PC-9 (cell line): ENCODE measurements around the gene TMED4. TPM values are rescaled to one million over a fixed set of nuclear protein-coding genes. Genes with fewer than 3 reads are reported as not detected.

Experiments used
- BruUV-seq: library from RNA; stranded (reverse); fragments of 400-500 nt; replicated peaks from 2 replicates; lab custom pipeline; 2021; lab: Mats Ljungman, UMichigan
- CTCF ChIA-PET: fragments of 300-600 bp; sonication (Branson Sonifier 250); formaldehyde crosslinking; loops from one replicate; lab custom pipeline; 2022; ENCODE audit warnings: antibody characterized with exemption; lab: Charles Lee
- POLR2A ChIA-PET: fragments of 300-600 bp; sonication (Branson Sonifier 250); formaldehyde crosslinking; loops from one replicate; lab custom pipeline; 2022; ENCODE audit warnings: antibody characterized with exemption; ENCODE audit not compliant: unreplicated experiment; lab: Charles Lee
- DNase-seq, 2 experiments: peaks; one replicate each; pipeline versions ENCODE4 v3.0.0 to v3.0.0-alpha.2; 2015 to 2022; ENCODE audit warnings: mixed read lengths in 1 of 2
- H2AFZ ChIP-seq: fragments of 200-600 bp; sonication (generic); 2 replicates; pipeline ENCODE4 v1.8.1; 2017; ENCODE audit warnings: antibody characterized with exemption
- H3F3A ChIP-seq: fragments of 200-600 bp; sonication (generic); 2 replicates; pipeline ENCODE4 v1.8.1; 2017; ENCODE audit warnings: antibody characterized with exemption, mild to moderate bottlenecking, low read depth; ENCODE audit not compliant: insufficient read depth
- H3K27ac ChIP-seq: fragments of 200-600 bp; sonication (generic); 2 replicates; pipeline ENCODE4 v1.6.1; 2016; ENCODE audit warnings: mixed run types
- H3K27me3 ChIP-seq: fragments of 200-600 bp; sonication (generic); 2 replicates; pipeline ENCODE4 v1.6.1; 2016; ENCODE audit warnings: low read depth, mixed run types; ENCODE audit not compliant: insufficient read depth
- H3K36me3 ChIP-seq: fragments of 200-600 bp; sonication (generic); 2 replicates; pipeline ENCODE4 v1.6.1; 2016; ENCODE audit warnings: low read depth, mixed run types
- H3K4me1 ChIP-seq: fragments of 200-600 bp; sonication (generic); replicated peaks from 2 replicates; pipeline ENCODE4 v1.6.1; 2016; ENCODE audit warnings: mixed run types; ENCODE audit not compliant: insufficient read depth
- H3K4me2 ChIP-seq: fragments of 200-600 bp; sonication (generic); 2 replicates; pipeline ENCODE4 v1.6.1; 2017; ENCODE audit warnings: mixed run types
- H3K4me3 ChIP-seq: fragments of 200-600 bp; sonication (generic); 2 replicates; pipeline ENCODE4 v1.6.1; 2016; ENCODE audit warnings: mixed run types
- H3K79me2 ChIP-seq: fragments of 200-600 bp; sonication (generic); 2 replicates; pipeline ENCODE4 v1.6.1; 2017; ENCODE audit warnings: low read depth, mixed run types
- H3K9me2 ChIP-seq: fragments of 200-600 bp; sonication (generic); 2 replicates; pipeline ENCODE4 v1.8.1; 2017; ENCODE audit warnings: mild to moderate bottlenecking; ENCODE audit not compliant: insufficient read depth
- H3K9me3 ChIP-seq: fragments of 200-600 bp; sonication (generic); 2 replicates; pipeline ENCODE4 v1.8.1; 2016; ENCODE audit warnings: low read depth; ENCODE audit not compliant: insufficient read depth
- H4K20me1 ChIP-seq: fragments of 200-600 bp; sonication (generic); 2 replicates; pipeline ENCODE4 v1.8.1; 2017; ENCODE audit not compliant: insufficient read depth
- EZH2 ChIP-seq: fragments of 200-600 bp; sonication (generic); IDR thresholded peaks from 2 replicates; pipeline ENCODE4 v1.8.0; 2017; ENCODE audit warnings: antibody characterized with exemption, low read depth
- intact Hi-C: fragments of 100-400 bp; cut with micrococcal nuclease; formaldehyde crosslinking; loops from one replicate; pipeline ENCODE4 v1.10.0; 2022; ENCODE audit not compliant: unreplicated experiment
- total RNA-seq: library from RNA; stranded (reverse); gene quantifications from 2 replicates; pipeline ENCODE4 v1.2.3, GENCODE V29; 2021
- TF ChIP-seq, protein P1 (sequence below): fragments of 200-600 bp; sonication (generic); conservative IDR thresholded peaks from 2 replicates; pipeline ENCODE4 v1.6.1; 2017; ENCODE audit warnings: mixed run types, antibody characterized with exemption, mild to moderate bottlenecking, moderate library complexity

The TMED4 gene
- total RNA-seq, 1 experiment from 2014 or later, result 134 TPM

DNA sequence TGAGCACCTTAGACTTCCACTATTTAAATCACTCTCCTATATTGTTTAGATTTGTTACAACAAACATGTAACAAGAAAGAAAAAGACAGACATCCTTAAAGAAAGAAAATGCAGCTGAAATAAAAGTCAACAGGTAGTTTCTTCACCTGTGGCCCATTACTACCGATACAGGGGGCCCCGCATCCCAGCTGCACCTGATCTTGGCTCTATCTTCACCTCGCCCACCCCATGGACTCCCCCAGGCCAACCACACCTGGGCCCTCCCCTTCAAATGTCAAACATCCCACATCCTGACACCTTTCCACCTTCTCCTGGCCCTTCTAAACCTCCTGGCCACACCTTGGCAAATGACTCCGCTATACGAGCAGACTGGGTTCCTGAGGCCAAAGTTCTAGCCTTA, 15.4 kb downstream of the TMED4 start:
- peaks cover 61% of the 10 kb centered on the region for H3K36me3 ChIP-seq
- no peak overlapping the region for H3K27ac ChIP-seq
- no peak overlapping the region for H3K4me3 ChIP-seq
- TF ChIP-seq, protein P1, sequence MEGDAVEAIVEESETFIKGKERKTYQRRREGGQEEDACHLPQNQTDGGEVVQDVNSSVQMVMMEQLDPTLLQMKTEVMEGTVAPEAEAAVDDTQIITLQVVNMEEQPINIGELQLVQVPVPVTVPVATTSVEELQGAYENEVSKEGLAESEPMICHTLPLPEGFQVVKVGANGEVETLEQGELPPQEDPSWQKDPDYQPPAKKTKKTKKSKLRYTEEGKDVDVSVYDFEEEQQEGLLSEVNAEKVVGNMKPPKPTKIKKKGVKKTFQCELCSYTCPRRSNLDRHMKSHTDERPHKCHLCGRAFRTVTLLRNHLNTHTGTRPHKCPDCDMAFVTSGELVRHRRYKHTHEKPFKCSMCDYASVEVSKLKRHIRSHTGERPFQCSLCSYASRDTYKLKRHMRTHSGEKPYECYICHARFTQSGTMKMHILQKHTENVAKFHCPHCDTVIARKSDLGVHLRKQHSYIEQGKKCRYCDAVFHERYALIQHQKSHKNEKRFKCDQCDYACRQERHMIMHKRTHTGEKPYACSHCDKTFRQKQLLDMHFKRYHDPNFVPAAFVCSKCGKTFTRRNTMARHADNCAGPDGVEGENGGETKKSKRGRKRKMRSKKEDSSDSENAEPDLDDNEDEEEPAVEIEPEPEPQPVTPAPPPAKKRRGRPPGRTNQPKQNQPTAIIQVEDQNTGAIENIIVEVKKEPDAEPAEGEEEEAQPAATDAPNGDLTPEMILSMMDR, result no peak
- no peak for TF ChIP-seq EZH2
- peaks cover 20% of the 10 kb centered on the region for H4K20me1 ChIP-seq
- peaks cover 71% of the 10 kb centered on the region for H3F3A ChIP-seq
- CTCF ChIA-PET, result no interaction called here
- peaks cover 16% of the 10 kb centered on the region for H3K4me1 ChIP-seq
- BruUV-seq, result no TSS peak
- H2AFZ ChIP-seq, result no peak overlapping the region
- peaks cover 25% of the 10 kb centered on the region for H3K79me2 ChIP-seq
- POLR2A ChIA-PET, result no interaction called here
- DNase-seq, result no peak
- H3K4me2 ChIP-seq, result no peak overlapping the region
- H3K27me3 ChIP-seq, result no peaks in the 10 kb centered on the region
- H3K9me3 ChIP-seq, result no peaks in the 10 kb centered on the region
- H3K9me2 ChIP-seq, result no peaks in the 10 kb centered on the region
- intact Hi-C loops, result loop anchor here (5.0 to 10.0 kb wide), 2 partner anchors 192 to 544 kb away; no protein-coding TSS in a partner anchor

DNA sequence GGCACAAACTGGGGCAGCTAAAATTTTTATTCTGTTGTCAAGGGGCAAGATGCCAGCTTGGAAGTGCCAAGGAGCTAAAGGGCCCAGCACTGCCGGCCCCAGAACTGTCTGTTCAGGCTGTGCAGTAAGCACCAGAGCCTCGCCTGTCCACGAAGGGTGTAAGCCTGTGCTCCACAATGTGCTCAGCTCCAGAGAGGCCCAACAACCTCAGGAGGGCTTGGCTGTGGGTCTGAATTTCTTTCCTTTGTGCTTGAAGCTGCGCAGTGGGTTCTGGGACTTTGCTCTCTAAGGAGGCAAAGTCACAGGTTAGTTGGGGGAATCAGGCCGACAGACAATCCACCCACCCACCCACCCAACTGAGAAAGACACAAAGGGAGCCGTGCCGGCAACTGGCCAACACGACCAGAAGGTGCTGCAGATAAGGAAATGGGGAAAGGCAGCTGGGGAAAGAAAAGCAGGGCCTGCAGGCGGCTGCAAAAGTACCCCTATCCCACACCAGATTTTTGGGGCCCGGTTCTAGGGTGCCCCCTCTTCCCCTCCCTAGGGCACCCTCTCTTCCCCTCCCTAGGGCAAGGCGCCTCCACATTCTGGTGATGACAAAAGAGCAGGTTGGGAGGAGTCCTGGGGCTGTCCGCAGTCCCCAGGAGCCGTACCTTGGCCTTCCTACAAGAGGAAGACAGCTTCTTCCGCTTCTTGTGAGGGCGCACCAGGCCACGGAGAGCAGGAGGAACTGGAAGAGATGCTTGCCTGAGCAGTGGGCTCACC, 16.1 kb downstream of the TMED4 start:
- H3K36me3 ChIP-seq, result peaks cover 54% of the 10 kb centered on the region
- ChIA-PET POLR2A (interaction anchor here (0.6 to 0.7 kb wide), 2 partner anchors 171 to 221 kb away, joined by 3 to 8 read pairs; no protein-coding TSS in a partner anchor), CTCF (interaction anchor here (0.7 to 2.1 kb wide), 2 partner anchors 8 to 76 kb away, joined by 3 to 7 read pairs; partner anchors contain the start of gene NUDCD3)
- no peak overlapping the region for H3K4me3 ChIP-seq
- peaks cover 20% of the 10 kb centered on the region for H4K20me1 ChIP-seq
- intact Hi-C loops, result loop anchor here (1.0 to 10.0 kb wide), 4 partner anchors 76 to 544 kb away; partner anchors contain the start of gene NUDCD3
- H3K9me3 ChIP-seq, result no peaks in the 10 kb centered on the region
- H2AFZ ChIP-seq, result no peak overlapping the region
- peaks cover 18% of the 10 kb centered on the region; the same call in 1 of the 2 replicates for H3K79me2 ChIP-seq
- peaks cover 16% of the 10 kb centered on the region for H3K4me1 ChIP-seq
- TF ChIP-seq, protein P1, result peak; percentile 24; the same call in 1 of the 2 replicates
- no peak for TF ChIP-seq EZH2
- no peak overlapping the region for H3K4me2 ChIP-seq
- no peaks in the 10 kb centered on the region for H3K9me2 ChIP-seq
- H3K27ac ChIP-seq, result no peak overlapping the region
- no peaks in the 10 kb centered on the region for H3K27me3 ChIP-seq
- no TSS peak for BruUV-seq
- peaks cover 71% of the 10 kb centered on the region for H3F3A ChIP-seq
- no peak for DNase-seq

DNA sequence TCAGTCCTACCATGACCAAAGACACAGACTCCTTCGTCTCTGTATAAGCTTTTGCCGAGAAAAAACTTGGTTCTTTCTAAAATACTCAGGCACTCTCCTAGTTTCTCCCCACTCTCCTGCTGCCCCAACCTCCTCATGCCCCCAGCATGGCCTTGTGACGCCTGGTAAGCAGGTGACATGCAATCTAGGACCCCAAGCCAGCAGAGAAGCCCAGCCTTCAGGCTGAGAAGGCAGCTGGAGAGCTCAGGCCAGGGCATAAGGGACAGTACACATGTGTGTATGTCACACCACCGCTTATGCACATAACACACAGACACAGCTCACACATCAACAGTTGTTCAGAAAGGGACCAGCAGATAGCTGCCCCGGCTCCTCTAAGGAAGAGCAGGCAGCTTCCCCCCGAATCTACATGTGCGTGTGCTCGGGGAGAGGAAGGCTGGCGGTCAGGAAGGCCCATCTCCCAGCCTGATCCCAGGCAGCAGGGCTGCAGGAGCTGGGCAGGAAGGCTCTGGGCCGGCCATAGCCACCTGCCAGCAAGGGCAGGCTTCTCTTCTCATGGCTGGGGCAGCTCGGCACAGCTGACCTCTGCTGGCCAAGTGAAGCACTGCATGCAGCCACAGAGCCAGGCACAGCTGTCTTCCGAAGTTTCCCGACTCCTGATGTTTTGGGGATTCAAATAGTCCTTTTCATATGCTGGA, 16.8 kb downstream of the TMED4 start:
- Histone ChIP-seq H4K20me1 (peaks cover 19% of the 10 kb centered on the region), H3K9me2 (no peaks in the 10 kb centered on the region), H3K4me2 (no peak overlapping the region), H3K27me3 (no peaks in the 10 kb centered on the region), H3K27ac (no peak overlapping the region), H3K4me1 (peaks cover 16% of the 10 kb centered on the region), H3K79me2 (peaks cover 11% of the 10 kb centered on the region; the same call in 1 of the 2 replicates), H3F3A (peaks cover 71% of the 10 kb centered on the region), H3K4me3 (no peak overlapping the region), H3K36me3 (peaks cover 46% of the 10 kb centered on the region), H2AFZ (no peak overlapping the region), H3K9me3 (no peaks in the 10 kb centered on the region)
- ChIA-PET POLR2A (interaction anchor here (0.6 to 0.7 kb wide), 3 partner anchors 12 to 220 kb away, joined by 3 to 8 read pairs (median 8); no protein-coding TSS in a partner anchor), CTCF (interaction anchor here (0.6 to 2.1 kb wide), 3 partner anchors 75 to 576 kb away, joined by 3 to 7 read pairs (median 3); partner anchors contain the start of gene NUDCD3)
- TF ChIP-seq EZH2, result no peak
- TF ChIP-seq, protein P1, result peak; percentile 100
- BruUV-seq, result no TSS peak
- intact Hi-C loops, result loop anchor here (1.0 to 10.0 kb wide), 4 partner anchors 75 to 543 kb away; partner anchors contain the start of gene NUDCD3
- DNase-seq, result peak in 1 of 2 experiments; percentile 78
